B cell (primary cell): ENCODE results near the gene EIF3B. TPM values are rescaled to one million over a fixed set of nuclear protein-coding genes. Genes with fewer than 3 reads are reported as not detected.

Source experiments
- ATAC-seq: fragments of 200-7000 bp; cut with Tn5 transposase; one replicate; pipeline ENCODE4 v1.10.0; 2021; ENCODE audit warnings: low read depth, mild to moderate bottlenecking, moderate number of reproducible peaks, moderate library complexity
- CTCF ChIA-PET: fragments of 350-600 bp; sonication (Branson Sonifier 250); formaldehyde crosslinking; loops from one replicate; lab custom pipeline; 2021; ENCODE audit warnings: antibody characterized with exemption, inconsistent platforms; lab: Charles Lee
- POLR2A ChIA-PET: fragments of 350-600 bp; sonication (Branson Sonifier 250); formaldehyde crosslinking; loops from one replicate; lab custom pipeline; 2021; ENCODE audit warnings: antibody characterized with exemption; lab: Charles Lee
- DNase-seq: peaks from one replicate; pipeline ENCODE4 v3.0.0; 2013
- H2AFZ ChIP-seq: 2 replicates; pipeline ENCODE4 v1.6.1; 2012; ENCODE audit warnings: mild to moderate bottlenecking, low read depth, low read length; ENCODE audit not compliant: insufficient read depth, poor library complexity, severe bottlenecking
- H3K27ac ChIP-seq, 2 donors: 1 replicate in 1 of 2; 2 replicates in 1 of 2; pipeline ENCODE4 v1.5.1; 2012 to 2013; ENCODE audit warnings: low read length in 2 of 2, mild to moderate bottlenecking in 2 of 2, moderate library complexity in 1 of 2
- H3K27me3 ChIP-seq, 4 experiments: fragments of 200-600 bp in 1 of 4; sonication (generic) in 1 of 4; replicated peaks in 1 of 4; 1 replicate in 2 of 4; 2 replicates in 2 of 4; pipeline versions ENCODE4 v1.6.1 to v1.7.0; 2013 to 2016; ENCODE audit warnings: low read length in 3 of 4, mild to moderate bottlenecking in 2 of 4, mixed read lengths in 1 of 4, moderate library complexity in 1 of 4; ENCODE audit not compliant: insufficient read depth in 4 of 4, control insufficient read depth in 3 of 4; ENCODE audit errors: control extremely low read depth in 1 of 4
- H3K36me3 ChIP-seq, 2 experiments: replicated peaks in 1 of 2; 1 replicate in 1 of 2; 2 replicates in 1 of 2; pipeline versions ENCODE4 v1.6.1 to v1.7.1; 2013; ENCODE audit warnings: low read length in 1 of 2; ENCODE audit not compliant: insufficient read depth in 2 of 2, control insufficient read depth in 1 of 2; ENCODE audit errors: control extremely low read depth in 1 of 2, extremely low read depth in 1 of 2
- H3K4me1 ChIP-seq, 2 donors: fragments of 200-600 bp in 1 of 2; sonication (generic) in 1 of 2; 1 replicate in 1 of 2; 2 replicates in 1 of 2; pipeline versions ENCODE4 v1.5.1 to v1.6.1; 2013 to 2017; ENCODE audit warnings: low read length in 2 of 2; ENCODE audit not compliant: control insufficient read depth in 2 of 2, insufficient read depth in 2 of 2
- H3K4me2 ChIP-seq: replicated peaks from 2 replicates; pipeline ENCODE3; 2012; ENCODE audit warnings: mild to moderate bottlenecking, low read depth, low read length; ENCODE audit not compliant: poor library complexity, severe bottlenecking
- H3K4me3 ChIP-seq, 5 experiments: fragments of 200-600 bp in 1 of 5; sonication (generic) in 1 of 5; 1 replicate in 3 of 5; 2 replicates in 2 of 5; pipeline versions ENCODE4 v1.5.1 to v1.7.0; 2011 to 2016; ENCODE audit warnings: low read length in 4 of 5, mild to moderate bottlenecking in 4 of 5, low read depth in 2 of 5, control low read depth in 1 of 5, moderate library complexity in 1 of 5; ENCODE audit not compliant: insufficient read depth in 1 of 5; ENCODE audit errors: control extremely low read depth in 1 of 5, extremely low read depth in 1 of 5
- H3K79me2 ChIP-seq: fragments of 200-600 bp; sonication (generic); one replicate; pipeline ENCODE4 v1.6.0; 2016; ENCODE audit warnings: low read length; ENCODE audit not compliant: control insufficient read depth, insufficient read depth
- H3K9ac ChIP-seq: fragments of 200-600 bp; sonication (generic); 2 replicates; pipeline ENCODE4 v1.6.1; 2017; ENCODE audit warnings: mild to moderate bottlenecking, low read length, moderate library complexity
- H3K9me3 ChIP-seq, 3 donors: one replicate each; pipeline versions ENCODE4 v1.6.1 to v1.7.1; 2013; ENCODE audit warnings: low read length in 2 of 3; ENCODE audit not compliant: control insufficient read depth in 2 of 3, insufficient read depth in 1 of 3; ENCODE audit errors: control extremely low read depth in 1 of 3
- H4K20me1 ChIP-seq: 2 replicates; pipeline ENCODE4 v1.6.0; 2012; ENCODE audit warnings: mild to moderate bottlenecking, low read length; ENCODE audit not compliant: insufficient read depth, control insufficient read depth, poor library complexity, severe bottlenecking
- H3K27ac Mint-ChIP-seq: one replicate; pipeline ENCODE4 v1.8.0; 2021; ENCODE audit warnings: mixed read lengths
- H3K27me3 Mint-ChIP-seq: one replicate; pipeline ENCODE4 v1.8.0; 2021; ENCODE audit warnings: mixed read lengths
- H3K4me1 Mint-ChIP-seq: one replicate; pipeline ENCODE4 v1.8.0; 2021; ENCODE audit warnings: mixed read lengths
- H3K4me3 Mint-ChIP-seq: one replicate; pipeline ENCODE4 v1.8.0; 2021; ENCODE audit warnings: mixed read lengths
- H3K9me3 Mint-ChIP-seq: one replicate; pipeline ENCODE4 v1.8.0; 2022; ENCODE audit warnings: mixed read lengths; ENCODE audit not compliant: insufficient read depth
- CTCF ChIP-seq: fragments of 200-600 bp; IDR thresholded peaks from one replicate; pipeline ENCODE4 v1.8.0; 2022; ENCODE audit warnings: antibody characterized with exemption, mild to moderate bottlenecking
- EZH2 ChIP-seq: IDR thresholded peaks from 2 replicates; pipeline ENCODE4 v1.6.1; 2012; ENCODE audit warnings: borderline replicate concordance, low read depth, mild to moderate bottlenecking, moderate library complexity, low read length; ENCODE audit not compliant: insufficient read depth, poor library complexity, severe bottlenecking
- WGBS: methylation state at CpG from one replicate; pipeline ENCODE4 v1.1.5; 2013; ENCODE audit warnings: missing lambda C conversion rate; ENCODE audit not compliant: insufficient coverage; 5-methylcytosine and 5-hydroxymethylcytosine counted together
- intact Hi-C: fragments of 100-400 bp; cut with micrococcal nuclease; formaldehyde crosslinking; loops from one replicate; pipeline ENCODE4 v1.10.0; 2022
- polyA plus RNA-seq: library from polyadenylated mRNA; depleted of rRNA; stranded (reverse); fragments of >200 nt; gene quantifications from 2 replicates; pipeline ENCODE4 v1.2.3, GENCODE V29; 2012
- total RNA-seq, 2 donors: library from RNA; stranded (reverse); fragments of 120-200 nt in 1 of 2; gene quantifications; 1 replicate in 1 of 2; 2 replicates in 1 of 2; pipeline versions ENCODE4 v1.2.3 to v1.2.4, GENCODE V29; 2013 to 2022

EIF3B gene
- total and polyA plus RNA-seq, 2 donors (not counting 1 experiment from before 2014, with no cell fraction given): 69.3 to 152 TPM

- Mint-ChIP-seq H3K9me3 (no peaks in the 10 kb centered on the region), H3K4me1 (peaks cover 4% of the 10 kb centered on the region), H3K27me3 (no peaks in the 10 kb centered on the region), H3K4me3 (no peak overlapping the region), H3K27ac (peak overlapping the region; percentile 38)
- Histone ChIP-seq H4K20me1 (no peaks in the 10 kb centered on the region), H3K79me2 (no peaks in the 10 kb centered on the region), H3K36me3 (no peaks in the 10 kb centered on the region), H2AFZ (no peak overlapping the region), H3K27me3 (no peaks in the 10 kb centered on the region), H3K4me2 (no peak overlapping the region), H3K27ac (no peak overlapping the region), H3K9me3 (no peaks in the 10 kb centered on the region), H3K4me3 (no peak overlapping the region), H3K4me1 (peaks cover 0 to 6% of the 10 kb centered on the region in 2 donors), H3K9ac (no peak overlapping the region)
- POLR2A ChIA-PET: no interaction called here
- ATAC-seq (no peak), DNase-seq (no peak)
- CTCF ChIA-PET: interaction anchor here (1.3 kb wide), 1 partner anchor 22 kb away, joined by 3 read pairs; no protein-coding TSS in a partner anchor
- 0% methylated on average over 2 of the region's 4 CpGs for WGBS
- TF ChIP-seq EZH2: no peak
- no peak for TF ChIP-seq CTCF
- intact Hi-C loops: no loop called here
Observed at GRCh38 chr7:2325162-2325561, 29.5 kb upstream of the EIF3B start.

GRCh38 chr7:2326951-2327350, 27.7 kb upstream of the EIF3B start:
- ATAC-seq (no peak), DNase-seq (no peak)
- TF ChIP-seq CTCF (no peak), EZH2 (no peak)
- Histone ChIP-seq H3K27me3 (no peaks in the 10 kb centered on the region), H3K4me2 (no peak overlapping the region), H3K36me3 (no peaks in the 10 kb centered on the region), H3K79me2 (no peaks in the 10 kb centered on the region), H3K4me3 (no peak overlapping the region), H3K9me3 (no peaks in the 10 kb centered on the region), H3K4me1 (peaks cover 0 to 6% of the 10 kb centered on the region in 2 donors), H2AFZ (no peak overlapping the region), H3K27ac (no peak overlapping the region), H3K9ac (no peak overlapping the region), H4K20me1 (no peaks in the 10 kb centered on the region)
- Mint-ChIP-seq H3K4me1 (peaks cover 4% of the 10 kb centered on the region), H3K27ac (no peak overlapping the region), H3K27me3 (no peaks in the 10 kb centered on the region), H3K4me3 (no peak overlapping the region), H3K9me3 (no peaks in the 10 kb centered on the region)
- intact Hi-C loops: no loop called here
- ChIA-PET POLR2A (interaction anchor here (0.6 kb wide), 1 partner anchor 101 kb away, joined by 5 read pairs; no protein-coding TSS in a partner anchor), CTCF (no interaction called here)
- WGBS: 100% methylated on average over 5 of the region's 7 CpGs
